GM21390 (cell line): Measurements from ENCODE around the gene NLRP12.
"Not testable (repeated sequence)": the region's sequence is repeated elsewhere in the genome, so short reads cannot be mapped to it uniquely, and the experiment has no call there.

ENCODE experiments used
- ATAC-seq: cut with Tn5 transposase; IDR thresholded peaks from one replicate; pipeline ENCODE4 v1.9.1; 2021; ENCODE audit not compliant: unreplicated experiment

Gene NLRP12

GRCh38 chr19:53824134-53824611 lies at the start of gene NLRP12:
Gene NLRP12, minus strand, starts transcription at chr19:53824314. Its CDS starts 140 bp downstream, at chr19:53824174.
- no peak for ATAC-seq

- no peak for ATAC-seq
Observed at GRCh38 chr19:53872762-53873161, 48.6 kb upstream of the NLRP12 start.

GRCh38 chr19:53871454-53871853 lies 47.3 kb upstream of the NLRP12 start:
- no peak for ATAC-seq

GRCh38 chr19:53870485-53870844 lies 46.4 kb upstream of the NLRP12 start:
- ATAC-seq: no peak

- ATAC-seq: not testable (repeated sequence)
Observed at GRCh38 chr19:53869805-53870484, 45.8 kb upstream of the NLRP12 start.

GRCh38 chr19:53868892-53869804 lies 45.0 kb upstream of the NLRP12 start:
- ATAC-seq: peak; percentile 38

- no peak for ATAC-seq
Observed at GRCh38 chr19:53868091-53868891, 44.2 kb upstream of the NLRP12 start.

- ATAC-seq: peak; percentile 70
Observed at GRCh38 chr19:53867225-53868090, 43.3 kb upstream of the NLRP12 start, which contains the start of gene MYADM. Gene MYADM, plus strand, starts transcription at chr19:53867883. Its CDS starts 5,647 bp downstream, at chr19:53873530.

GRCh38 chr19:53866865-53867224 lies 42.7 kb upstream of the NLRP12 start:
- no peak for ATAC-seq

- no peak for ATAC-seq
Observed at GRCh38 chr19:53865918-53866864, 42.1 kb upstream of the NLRP12 start.

- ATAC-seq: no peak
Observed at GRCh38 chr19:53865523-53865917, 41.4 kb upstream of the NLRP12 start.

GRCh38 chr19:53864308-53864836 lies 40.3 kb upstream of the NLRP12 start:
- ATAC-seq: no peak

GRCh38 chr19:53853707-53854106 lies 29.6 kb upstream of the NLRP12 start:
- ATAC-seq: no peak

GRCh38 chr19:53849237-53849676 lies 25.1 kb upstream of the NLRP12 start:
- ATAC-seq: no peak

GRCh38 chr19:53847555-53847954 lies 23.4 kb upstream of the NLRP12 start:
- no peak for ATAC-seq

GRCh38 chr19:53844849-53845246 lies 20.7 kb upstream of the NLRP12 start:
- no peak for ATAC-seq

GRCh38 chr19:53840914-53841313 lies 16.8 kb upstream of the NLRP12 start:
- ATAC-seq: not testable (repeated sequence)

- ATAC-seq: not testable (repeated sequence)
Observed at GRCh38 chr19:53840241-53840640, 16.1 kb upstream of the NLRP12 start.

- not testable (repeated sequence) for ATAC-seq
Observed at GRCh38 chr19:53838446-53838845, 14.3 kb upstream of the NLRP12 start.
